H1 (cell line): ENCODE results near the gene ZNF316. TPM values are rescaled to one million over a fixed set of nuclear protein-coding genes. Genes with fewer than 3 reads are reported as not detected.

Source experiments
- CTBP2 ChIP-seq: IDR thresholded peaks from 2 replicates; pipeline ENCODE4 v1.7.0; 2011; ENCODE audit warnings: borderline replicate concordance, mild to moderate bottlenecking, moderate library complexity, mixed read lengths, low read length; ENCODE audit not compliant: insufficient read depth, insufficient read length
- TCF12 ChIP-seq: IDR thresholded peaks from 2 replicates; pipeline ENCODE4 v1.6.1; 2011; ENCODE audit warnings: low read depth, mild to moderate bottlenecking, low read length
- polyA plus RNA-seq, 7 experiments: library from polyadenylated mRNA; depleted of rRNA in 3 of 7; stranded (reverse) in 5 of 7; unstranded in 2 of 7; fragments of >200 nt in 5 of 7; fragments of 200-250 nt in 2 of 7; gene quantifications; 1 replicate in 5 of 7; 2 replicates in 1 of 7; 4 replicates in 1 of 7; pipeline versions ENCODE4 v1.2.1 to v1.2.3, GENCODE V29; 2011 to 2013; ENCODE audit warnings: missing spikeins in 2 of 7, mixed read lengths in 2 of 7
- total RNA-seq: library from RNA; stranded (reverse); fragmentation: NEBNext Ultra II Directional; extraction: Animal tissue kit (Norgen Biotek cat#: 25700); gene quantifications from 2 replicates; pipeline ENCODE4 v1.2.1, GENCODE V29; 2021

The ZNF316 gene
- total and polyA plus RNA-seq, 2 of the 8 experiments (the other 6 are each of a cell fraction or from before 2014, with no cell fraction given), result 3.6 to 13.7 TPM

DNA sequence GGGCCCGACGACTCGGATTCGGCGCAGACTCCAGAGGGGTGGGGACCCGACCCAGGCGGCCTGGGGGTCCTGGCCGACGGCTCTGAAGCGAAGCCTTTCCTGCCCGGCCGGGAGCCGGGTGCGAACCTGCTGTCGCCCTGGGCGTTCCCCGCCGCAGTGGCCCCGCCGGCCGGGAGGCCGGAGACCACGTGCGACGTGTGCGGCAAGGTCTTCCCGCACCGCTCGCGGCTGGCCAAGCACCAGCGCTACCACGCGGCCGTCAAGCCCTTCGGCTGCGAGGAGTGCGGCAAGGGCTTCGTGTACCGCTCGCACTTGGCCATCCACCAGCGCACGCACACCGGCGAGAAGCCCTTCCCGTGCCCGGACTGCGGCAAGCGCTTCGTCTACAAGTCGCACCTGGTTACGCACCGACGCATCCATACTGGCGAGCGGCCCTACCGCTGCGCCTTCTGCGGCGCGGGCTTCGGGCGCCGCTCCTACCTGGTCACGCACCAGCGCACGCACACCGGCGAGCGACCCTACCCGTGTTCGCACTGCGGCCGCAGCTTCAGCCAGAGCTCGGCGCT, 15.4 kb downstream of the ZNF316 start (continued):
- TF ChIP-seq TCF12 (no peak), CTBP2 (no peak)
